ENCODE measurements around the gene PGK2. TPM values are rescaled to one million over a fixed set of nuclear protein-coding genes. Genes with fewer than 3 reads are reported as not detected.

PGK2 gene
- total RNA-seq, 4 donors from 2014 or later, result not detected

DNA sequence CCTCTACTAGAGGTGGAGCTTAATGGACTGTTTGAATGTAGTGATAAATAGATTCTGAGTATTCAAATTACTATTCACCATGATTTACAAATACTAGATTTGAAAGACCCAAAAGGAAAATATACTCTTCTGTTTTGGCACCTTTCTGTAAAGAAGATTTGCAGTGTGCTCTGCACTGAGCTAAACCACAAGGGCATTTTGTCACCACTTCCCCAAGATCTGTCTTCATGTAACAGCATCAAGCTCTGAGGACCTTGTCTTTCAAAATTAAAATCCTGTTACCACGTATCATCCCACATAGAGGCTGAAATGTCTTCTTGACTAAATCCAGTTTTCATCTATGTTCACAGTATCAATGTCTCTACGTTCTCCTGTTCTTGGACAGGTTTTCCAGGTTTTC is 3.3 kb upstream of the PGK2 start:
- H3K9me3 ChIP-seq, result no peaks in the 10 kb centered on the region
- H3K27me3 ChIP-seq, result no peaks in the 10 kb centered on the region
- H3K4me1 ChIP-seq, result no peaks in the 10 kb centered on the region
- 79 to 81% methylated on average over 2 of the region's 2 CpGs for WGBS, 2 donors
- TF ChIP-seq CTCF (IDR thresholded peaks at IDR 0.05), result no peak
- TF ChIP-seq EP300 (IDR thresholded peaks at IDR 0.05), result no peak
- TF ChIP-seq POLR2A (IDR thresholded peaks at IDR 0.05), result no peak
- no peak overlapping the region for H3K27ac ChIP-seq
- no peak overlapping the region for H3K4me3 ChIP-seq
- no peaks in the 10 kb centered on the region for H3K36me3 ChIP-seq
- no peak for DNase-seq (ENCODE audit: low spot score in 2 of 2)

- no peaks in the 10 kb centered on the region for H3K9me3 ChIP-seq
- TF ChIP-seq EP300 (IDR thresholded peaks at IDR 0.05) (no peak), CTCF (IDR thresholded peaks at IDR 0.05) (no peak), POLR2A (IDR thresholded peaks at IDR 0.05) (no peak)
- no peaks in the 10 kb centered on the region for H3K4me1 ChIP-seq
- DNase-seq (ENCODE audit: low spot score in 2 of 2), result no peak
- no peak overlapping the region for H3K4me3 ChIP-seq
- no peaks in the 10 kb centered on the region for H3K36me3 ChIP-seq
- no peaks in the 10 kb centered on the region for H3K27me3 ChIP-seq
- H3K27ac ChIP-seq, result no peak overlapping the region
These were observed 2.8 kb downstream of the PGK2 start for GRCh38 chr6:49784272-49784671.

GRCh38 chr6:49782725-49783124 is 4.4 kb downstream of the PGK2 start:
- no peaks in the 10 kb centered on the region for H3K27me3 ChIP-seq
- no peaks in the 10 kb centered on the region for H3K9me3 ChIP-seq
- no peaks in the 10 kb centered on the region for H3K36me3 ChIP-seq
- no peak overlapping the region for H3K27ac ChIP-seq
- no peak for DNase-seq (ENCODE audit: low spot score in 2 of 2)
- H3K4me1 ChIP-seq, result no peaks in the 10 kb centered on the region
- WGBS, 2 donors, result 83 to 91% methylated on average over 7 of the region's 7 CpGs
- TF ChIP-seq CTCF (IDR thresholded peaks at IDR 0.05) (no peak), POLR2A (IDR thresholded peaks at IDR 0.05) (no peak), EP300 (IDR thresholded peaks at IDR 0.05) (no peak)
- no peak overlapping the region for H3K4me3 ChIP-seq

- 37 to 43% methylated on average over 1 of the region's 1 CpG for WGBS, 2 donors
- Histone ChIP-seq H3K27ac (no peak overlapping the region), H3K4me3 (no peak overlapping the region), H3K4me1 (no peaks in the 10 kb centered on the region), H3K27me3 (no peaks in the 10 kb centered on the region), H3K36me3 (no peaks in the 10 kb centered on the region), H3K9me3 (no peaks in the 10 kb centered on the region)
- TF ChIP-seq CTCF (IDR thresholded peaks at IDR 0.05) (no peak), POLR2A (IDR thresholded peaks at IDR 0.05) (no peak), EP300 (IDR thresholded peaks at IDR 0.05) (no peak)
- DNase-seq (ENCODE audit: low spot score in 2 of 2), result no peak
These were observed 4.8 kb downstream of the PGK2 start for GRCh38 chr6:49782293-49782692.

GRCh38 chr6:49776444-49776843 is 10.6 kb downstream of the PGK2 start:
- WGBS, 2 donors, result 16 to 47% methylated on average over 1 of the region's 1 CpG
- TF ChIP-seq POLR2A (IDR thresholded peaks at IDR 0.05) (no peak), CTCF (IDR thresholded peaks at IDR 0.05) (no peak), EP300 (IDR thresholded peaks at IDR 0.05) (no peak)
- no peak for DNase-seq (ENCODE audit: low spot score in 2 of 2)
- H3K9me3 ChIP-seq, result no peaks in the 10 kb centered on the region
- no peak overlapping the region for H3K27ac ChIP-seq
- H3K27me3 ChIP-seq, result no peaks in the 10 kb centered on the region
- H3K4me1 ChIP-seq, result no peaks in the 10 kb centered on the region
- H3K4me3 ChIP-seq, result no peak overlapping the region
- no peaks in the 10 kb centered on the region for H3K36me3 ChIP-seq
